ENCODE data around the gene NPR1.

- TF ChIP-seq CTCF (IDR thresholded peaks at IDR 0.05): no peak
- TF ChIP-seq POLR2A (IDR thresholded peaks at IDR 0.05): no peak
- no peak for TF ChIP-seq POLR2AphosphoS5 (IDR thresholded peaks at IDR 0.05)
- no peak for TF ChIP-seq EP300 (IDR thresholded peaks at IDR 0.05)
Observed at GRCh38 chr1:153693466-153693865, 15.0 kb downstream of the NPR1 start.
